SK-N-MC (cell line): ENCODE data around the gene CPA4.

ENCODE experiments used
- EZH2 ChIP-seq: fragments of 200-600 bp; sonication (generic); IDR thresholded peaks from one replicate; pipeline ENCODE4 v1.6.1; 2017; ENCODE audit warnings: antibody characterized with exemption
- FOXP2 ChIP-seq: optimal IDR thresholded peaks from 2 replicates; pipeline ENCODE3; 2011; ENCODE audit warnings: mild to moderate bottlenecking, moderate library complexity; ENCODE audit not compliant: insufficient read depth; ENCODE audit errors: extremely low read length, control extremely low read depth
- POLR2AphosphoS5 ChIP-seq: IDR thresholded peaks from 2 replicates; pipeline ENCODE4 v1.6.1; 2012; ENCODE audit warnings: mild to moderate bottlenecking, low read depth, low read length, borderline replicate concordance

GRCh38 chr7:130342701-130343380 is 49.9 kb downstream of the CPA4 start:
- TF ChIP-seq POLR2AphosphoS5, result no peak
- no peak for TF ChIP-seq EZH2
- no peak for TF ChIP-seq FOXP2
